WERI-Rb-1 (cell line): ENCODE results near the gene MED25.

Source experiments
- DNase-seq: peaks from one replicate; pipeline ENCODE4 v3.0.0-alpha.2; 2020
- H3K27ac ChIP-seq: fragments of 250-450 bp; sonication (Bioruptor Pico); 2 replicates; pipeline ENCODE4 v1.5.1; 2020; ENCODE audit warnings: mild to moderate bottlenecking, moderate library complexity
- H3K27me3 ChIP-seq: fragments of 250-450 bp; sonication (Bioruptor Pico); 2 replicates; pipeline ENCODE4 v1.5.1; 2021; ENCODE audit warnings: mild to moderate bottlenecking, low read depth, moderate library complexity; ENCODE audit not compliant: insufficient read depth, severe bottlenecking
- H3K36me3 ChIP-seq: fragments of 250-450 bp; sonication (Bioruptor Pico); 2 replicates; pipeline ENCODE4 v1.5.1; 2020; ENCODE audit warnings: mild to moderate bottlenecking, moderate library complexity
- H3K4me3 ChIP-seq: 2 replicates; pipeline ENCODE4 v1.5.1; 2011; ENCODE audit warnings: low read depth, mild to moderate bottlenecking, control low read depth, low read length
- H3K9me3 ChIP-seq: fragments of 250-450 bp; sonication (Bioruptor Pico); 2 replicates; pipeline ENCODE4 v1.5.1; 2021; ENCODE audit warnings: mild to moderate bottlenecking, moderate library complexity; ENCODE audit not compliant: severe bottlenecking
- TF ChIP-seq, protein P1 (sequence below): IDR thresholded peaks from 2 replicates; pipeline ENCODE4 v1.5.1; 2011; ENCODE audit warnings: low read depth, mild to moderate bottlenecking, control low read depth, inconsistent platforms, low read length

MED25 gene

DNA sequence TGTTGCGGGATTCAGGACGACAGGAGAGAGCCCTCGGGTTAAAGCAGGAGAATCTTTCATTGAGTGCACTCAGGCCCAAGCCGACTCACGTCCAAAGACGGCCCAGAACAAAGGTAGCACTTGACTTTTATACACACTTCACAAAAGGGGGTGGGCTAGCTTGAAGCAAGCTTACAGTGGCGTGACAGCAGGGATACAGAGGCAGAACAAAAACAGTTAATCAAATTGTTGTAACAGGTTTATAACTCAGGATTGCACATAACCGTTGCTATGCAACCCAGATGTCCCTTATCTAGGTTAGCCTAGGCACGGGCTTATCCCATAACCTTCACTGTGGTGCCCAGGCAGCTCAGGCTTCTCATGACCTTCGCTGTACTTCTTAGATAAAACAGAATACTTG, 2.0 kb downstream of the MED25 start:
- Histone ChIP-seq H3K4me3 (peak overlapping the region; percentile 3; the same call in 1 of the 2 replicates), H3K9me3 (no peaks in the 10 kb centered on the region), H3K36me3 (peaks cover 34% of the 10 kb centered on the region), H3K27me3 (no peaks in the 10 kb centered on the region), H3K27ac (peak overlapping the region; percentile 99)
- peak; percentile 29 for DNase-seq
- TF ChIP-seq, protein P1, sequence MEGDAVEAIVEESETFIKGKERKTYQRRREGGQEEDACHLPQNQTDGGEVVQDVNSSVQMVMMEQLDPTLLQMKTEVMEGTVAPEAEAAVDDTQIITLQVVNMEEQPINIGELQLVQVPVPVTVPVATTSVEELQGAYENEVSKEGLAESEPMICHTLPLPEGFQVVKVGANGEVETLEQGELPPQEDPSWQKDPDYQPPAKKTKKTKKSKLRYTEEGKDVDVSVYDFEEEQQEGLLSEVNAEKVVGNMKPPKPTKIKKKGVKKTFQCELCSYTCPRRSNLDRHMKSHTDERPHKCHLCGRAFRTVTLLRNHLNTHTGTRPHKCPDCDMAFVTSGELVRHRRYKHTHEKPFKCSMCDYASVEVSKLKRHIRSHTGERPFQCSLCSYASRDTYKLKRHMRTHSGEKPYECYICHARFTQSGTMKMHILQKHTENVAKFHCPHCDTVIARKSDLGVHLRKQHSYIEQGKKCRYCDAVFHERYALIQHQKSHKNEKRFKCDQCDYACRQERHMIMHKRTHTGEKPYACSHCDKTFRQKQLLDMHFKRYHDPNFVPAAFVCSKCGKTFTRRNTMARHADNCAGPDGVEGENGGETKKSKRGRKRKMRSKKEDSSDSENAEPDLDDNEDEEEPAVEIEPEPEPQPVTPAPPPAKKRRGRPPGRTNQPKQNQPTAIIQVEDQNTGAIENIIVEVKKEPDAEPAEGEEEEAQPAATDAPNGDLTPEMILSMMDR = no peak

DNA sequence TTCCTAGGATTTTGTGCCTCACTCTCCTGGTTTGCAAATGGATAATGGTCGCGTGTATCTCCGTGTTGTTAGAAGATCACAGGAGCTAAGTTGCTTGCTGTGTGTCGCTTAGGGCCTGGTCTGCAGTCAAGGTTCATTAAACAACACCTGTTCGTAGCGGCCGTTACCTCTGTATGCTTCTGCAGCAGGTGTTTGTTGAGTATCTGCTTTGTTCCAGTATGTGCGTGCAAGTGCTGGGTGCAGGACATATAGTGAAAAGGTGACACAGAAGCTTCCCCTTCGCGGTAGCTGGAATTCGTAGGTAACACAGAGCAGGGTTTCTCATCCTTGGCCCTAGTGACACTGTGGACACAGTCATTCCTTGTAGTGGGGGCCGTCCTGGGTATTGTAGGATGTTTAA, 5.4 kb downstream of the MED25 start:
- no peak overlapping the region for H3K4me3 ChIP-seq
- no peak overlapping the region for H3K27ac ChIP-seq
- peaks cover 50% of the 10 kb centered on the region for H3K36me3 ChIP-seq
- TF ChIP-seq, protein P1 = no peak
- no peaks in the 10 kb centered on the region for H3K9me3 ChIP-seq
- no peaks in the 10 kb centered on the region for H3K27me3 ChIP-seq
- DNase-seq = no peak

DNA sequence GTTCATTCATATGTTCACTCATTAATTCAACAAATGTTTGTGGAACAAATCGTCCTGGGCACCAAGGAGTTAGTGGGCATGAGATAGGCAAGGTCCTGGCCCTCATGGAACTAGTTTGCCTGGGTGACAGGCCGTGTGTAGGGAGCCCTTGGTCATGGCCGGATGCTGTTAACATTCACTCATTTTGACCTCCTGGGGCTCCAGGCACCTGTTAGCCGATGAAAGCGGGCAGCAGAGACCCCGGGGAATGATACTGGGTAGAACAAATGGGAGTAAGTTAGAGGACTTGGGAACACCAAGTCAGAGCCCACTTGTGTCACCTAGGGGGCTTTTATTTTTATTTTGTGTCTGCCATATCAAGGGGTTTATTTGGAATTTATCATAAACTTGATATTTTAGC, 6.6 kb downstream of the MED25 start:
- H3K27me3 ChIP-seq = no peaks in the 10 kb centered on the region
- H3K9me3 ChIP-seq = no peaks in the 10 kb centered on the region
- H3K36me3 ChIP-seq = peaks cover 54% of the 10 kb centered on the region
- TF ChIP-seq, protein P1 = no peak
- no peak overlapping the region for H3K27ac ChIP-seq
- no peak for DNase-seq
- no peak overlapping the region for H3K4me3 ChIP-seq

DNA sequence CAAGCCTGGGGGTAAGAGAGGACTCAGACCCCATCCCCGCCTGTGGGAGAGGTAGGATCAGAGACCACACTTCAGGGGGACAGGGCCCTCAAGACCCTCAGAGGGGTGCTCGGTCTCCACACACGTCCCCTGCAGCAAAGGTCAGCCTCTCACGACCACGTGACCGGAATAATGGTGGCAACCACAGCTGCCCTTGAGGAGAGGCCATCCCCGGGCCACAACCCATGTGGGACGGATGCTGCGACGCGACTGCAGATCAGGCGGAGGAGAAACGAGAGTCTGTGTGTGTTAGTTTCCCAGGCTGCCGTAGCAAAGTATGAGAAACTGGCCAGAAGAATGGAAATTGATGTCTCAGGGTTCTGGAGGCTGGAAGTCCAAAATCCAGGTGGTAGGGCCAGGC, 8.9 kb downstream of the MED25 start:
- Histone ChIP-seq H3K9me3 (no peaks in the 10 kb centered on the region), H3K27ac (no peak overlapping the region), H3K4me3 (no peak overlapping the region), H3K36me3 (peaks cover 63% of the 10 kb centered on the region), H3K27me3 (no peaks in the 10 kb centered on the region)
- no peak for DNase-seq
- TF ChIP-seq, protein P1 = no peak

DNA sequence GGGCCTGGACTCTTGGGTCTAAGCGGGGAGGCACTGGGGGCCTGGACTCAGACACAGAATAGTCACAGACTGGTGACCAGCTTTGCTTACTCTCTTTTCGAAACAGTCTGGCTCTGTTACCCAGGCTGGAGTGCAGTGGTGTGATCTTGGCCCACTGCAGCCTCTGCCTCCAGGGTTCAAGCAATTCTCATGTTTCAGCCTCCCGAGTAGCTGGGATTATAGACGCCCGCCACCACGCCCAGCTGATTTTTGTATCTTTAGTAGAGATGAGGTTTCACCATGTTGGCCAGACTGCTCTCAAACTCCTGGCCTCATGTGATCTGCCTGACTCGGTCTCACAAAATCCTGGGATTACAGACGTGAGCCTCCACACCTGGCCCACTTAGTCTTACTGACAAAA, 11.1 kb downstream of the MED25 start:
- TF ChIP-seq, protein P1 = no peak
- Histone ChIP-seq H3K4me3 (no peak overlapping the region), H3K9me3 (no peaks in the 10 kb centered on the region), H3K27me3 (no peaks in the 10 kb centered on the region), H3K27ac (no peak overlapping the region), H3K36me3 (peaks cover 69% of the 10 kb centered on the region)
- DNase-seq = peak; percentile 22

DNA sequence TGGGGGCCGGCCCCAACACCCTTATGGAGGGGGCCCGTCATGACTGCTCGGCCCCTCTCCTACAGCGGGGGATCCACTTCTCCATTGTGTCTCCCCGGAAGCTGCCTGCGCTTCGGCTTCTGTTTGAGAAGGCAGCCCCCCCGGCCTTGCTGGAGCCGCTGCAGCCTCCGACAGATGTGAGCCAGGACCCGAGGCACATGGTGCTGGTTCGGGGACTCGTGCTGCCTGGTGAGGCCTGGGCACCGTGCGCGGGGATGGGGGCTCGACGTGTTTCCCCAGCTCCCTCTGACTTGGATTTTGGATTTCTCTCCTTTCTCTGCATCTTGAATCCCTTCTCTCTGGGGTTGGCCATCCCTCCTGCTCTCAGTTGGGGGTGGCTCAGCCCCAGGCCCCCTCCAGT, 11.6 kb downstream of the MED25 start:
- Histone ChIP-seq H3K27ac (no peak overlapping the region), H3K4me3 (no peak overlapping the region), H3K27me3 (no peaks in the 10 kb centered on the region), H3K36me3 (peaks cover 71% of the 10 kb centered on the region), H3K9me3 (no peaks in the 10 kb centered on the region)
- DNase-seq = no peak
- TF ChIP-seq, protein P1 = no peak
